ENCODE data around the gene MAPKBP1. TPM values are rescaled to one million over a fixed set of nuclear protein-coding genes. Genes with fewer than 3 reads are reported as not detected.
"Not testable (repeated sequence)": the region's sequence is repeated elsewhere in the genome, so short reads cannot be mapped to it uniquely, and the experiment has no call there.

Gene MAPKBP1
- total RNA-seq, 1 experiment from 2014 or later, result 13.7 TPM

DNA sequence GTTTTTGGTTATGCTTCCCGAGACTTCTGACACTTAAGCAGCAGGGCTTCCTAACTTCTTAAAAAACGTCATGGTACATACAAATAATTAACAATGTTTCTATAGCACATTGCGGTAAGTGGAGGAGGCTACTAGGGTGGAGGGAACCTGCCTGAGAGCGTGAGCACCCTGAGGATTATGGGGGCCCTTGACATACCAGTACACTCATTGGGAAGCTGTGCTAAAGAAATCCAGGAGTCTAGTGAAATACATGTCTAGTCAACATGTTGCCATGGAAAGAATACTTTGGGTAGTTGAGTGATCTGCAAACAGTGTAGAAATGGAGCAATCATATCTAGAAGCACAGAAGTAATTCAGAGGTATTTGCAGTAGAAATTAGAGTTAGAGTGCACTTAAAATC lies 39.2 kb upstream of the MAPKBP1 start:
- H2BK20ac ChIP-seq (ENCODE audit: low read depth, low read length, poor library complexity, severe bottlenecking), result no peak overlapping the region
- H4K5ac ChIP-seq (ENCODE audit: insufficient read length, low read depth, low read length), result no peak overlapping the region
- H3K23me2 ChIP-seq (ENCODE audit: insufficient read length, low read depth, low read length, poor library complexity, severe bottlenecking), result no peaks in the 10 kb centered on the region
- H2BK5ac ChIP-seq (ENCODE audit: insufficient read length, low read length), result no peak overlapping the region
- no peaks in the 10 kb centered on the region for H3K79me1 ChIP-seq (ENCODE audit: insufficient read depth, low read depth, low read length, poor library complexity, severe bottlenecking)
- H4K20me1 ChIP-seq (ENCODE audit: control insufficient read depth, insufficient read depth, insufficient read length), result no peaks in the 10 kb centered on the region
- no peak overlapping the region for H2BK120ac ChIP-seq (ENCODE audit: low read depth, low read length, poor library complexity, severe bottlenecking)
- DNase-seq, result no peak
- Mint-ChIP-seq H3K27ac (no peak overlapping the region), H3K9me3 (no peaks in the 10 kb centered on the region), H3K4me1 (no peaks in the 10 kb centered on the region), H3K4me3 (no peak overlapping the region), H3K27me3 (ENCODE audit: low read depth) (no peaks in the 10 kb centered on the region), H3K36me3 (ENCODE audit: insufficient read depth in 1 of 3, low read depth in 3 of 3) (peaks cover 5 to 69% (median 33%) of the 10 kb centered on the region in 3 experiments; a peak in 6 of 7 replicates)
- H3K23ac ChIP-seq (ENCODE audit: insufficient read length, low read depth, low read length), result no peak overlapping the region
- no peak overlapping the region for H3K4ac ChIP-seq (ENCODE audit: low read depth, low read length)
- H3K27ac ChIP-seq (ENCODE audit: insufficient read length, low read depth, low read length), result no peak overlapping the region
- H3K18ac ChIP-seq (ENCODE audit: insufficient read length, low read depth, low read length), result no peak overlapping the region
- no peak overlapping the region for H4K8ac ChIP-seq (replicated peaks; ENCODE audit: insufficient read length, low read depth, low read length)
- no peaks in the 10 kb centered on the region for H3K9me3 ChIP-seq (ENCODE audit: control insufficient read depth, low read depth, low read length)
- no peak overlapping the region for H4K91ac ChIP-seq (ENCODE audit: insufficient read length, low read depth, low read length)
- H2AK5ac ChIP-seq (ENCODE audit: insufficient read length, low read length), result no peak overlapping the region
- H3K14ac ChIP-seq (ENCODE audit: insufficient read depth, low read length), result no peak overlapping the region
- no CpG with 5 or more reads among the region's 4 CpGs for WGBS (ENCODE audit: extremely low coverage, insufficient read length, low lambda C conversion rate)
- no peak overlapping the region for H2BK12ac ChIP-seq (ENCODE audit: insufficient read length, low read depth, low read length)
- H2AFZ ChIP-seq (ENCODE audit: low read length), result no peak overlapping the region
- no peak overlapping the region for H3K4me2 ChIP-seq (ENCODE audit: insufficient read depth, insufficient read length, low read length)
- H3K27me3 ChIP-seq (ENCODE audit: insufficient read depth, low read length), result no peaks in the 10 kb centered on the region
- H3K79me2 ChIP-seq (ENCODE audit: insufficient read depth, low read length), result 0 out of 2 replicates have a peak, but pooled peaks cover 2% of the 10 kb centered on the region
- no peak overlapping the region for H3T11ph ChIP-seq (ENCODE audit: low read length)
- no peak overlapping the region for H3K9ac ChIP-seq (ENCODE audit: extremely low read depth, insufficient read length, low read length)
- TF ChIP-seq, protein P1, sequence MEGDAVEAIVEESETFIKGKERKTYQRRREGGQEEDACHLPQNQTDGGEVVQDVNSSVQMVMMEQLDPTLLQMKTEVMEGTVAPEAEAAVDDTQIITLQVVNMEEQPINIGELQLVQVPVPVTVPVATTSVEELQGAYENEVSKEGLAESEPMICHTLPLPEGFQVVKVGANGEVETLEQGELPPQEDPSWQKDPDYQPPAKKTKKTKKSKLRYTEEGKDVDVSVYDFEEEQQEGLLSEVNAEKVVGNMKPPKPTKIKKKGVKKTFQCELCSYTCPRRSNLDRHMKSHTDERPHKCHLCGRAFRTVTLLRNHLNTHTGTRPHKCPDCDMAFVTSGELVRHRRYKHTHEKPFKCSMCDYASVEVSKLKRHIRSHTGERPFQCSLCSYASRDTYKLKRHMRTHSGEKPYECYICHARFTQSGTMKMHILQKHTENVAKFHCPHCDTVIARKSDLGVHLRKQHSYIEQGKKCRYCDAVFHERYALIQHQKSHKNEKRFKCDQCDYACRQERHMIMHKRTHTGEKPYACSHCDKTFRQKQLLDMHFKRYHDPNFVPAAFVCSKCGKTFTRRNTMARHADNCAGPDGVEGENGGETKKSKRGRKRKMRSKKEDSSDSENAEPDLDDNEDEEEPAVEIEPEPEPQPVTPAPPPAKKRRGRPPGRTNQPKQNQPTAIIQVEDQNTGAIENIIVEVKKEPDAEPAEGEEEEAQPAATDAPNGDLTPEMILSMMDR (conservative IDR thresholded peaks at IDR 0.05), result no peak
- no peak overlapping the region for H2BK15ac ChIP-seq (ENCODE audit: low read depth, low read length)
- no peak overlapping the region for H3K56ac ChIP-seq (ENCODE audit: insufficient read length, low read depth, low read length)
- H3K4me1 ChIP-seq (ENCODE audit: insufficient read depth, low read length), result no peaks in the 10 kb centered on the region

DNA sequence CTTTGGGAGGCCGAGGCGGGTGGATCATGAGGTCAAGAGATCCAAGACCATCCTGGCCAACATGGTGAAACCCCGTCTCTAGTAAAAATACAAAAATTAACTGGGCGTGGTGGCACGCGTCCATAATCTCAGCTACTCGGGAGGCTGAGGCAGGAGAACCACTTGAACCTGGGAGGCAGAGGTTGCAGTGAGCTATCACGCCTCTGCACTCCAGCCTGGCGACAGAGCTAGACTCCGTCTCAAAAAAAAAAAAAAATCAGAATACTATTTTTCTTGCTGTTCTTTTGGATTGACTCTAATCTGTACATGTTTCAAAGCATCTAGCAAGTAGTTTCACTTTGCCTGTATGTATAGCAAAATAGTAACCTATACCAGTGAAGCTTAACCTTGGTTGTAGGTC lies 38.8 kb upstream of the MAPKBP1 start:
- H4K5ac ChIP-seq (ENCODE audit: insufficient read length, low read depth, low read length); H4K20me1 ChIP-seq (ENCODE audit: control insufficient read depth, insufficient read depth, insufficient read length); H2BK5ac ChIP-seq (ENCODE audit: insufficient read length, low read length); H3K14ac ChIP-seq (ENCODE audit: insufficient read depth, low read length); H2AK5ac ChIP-seq (ENCODE audit: insufficient read length, low read length); H3K23me2 ChIP-seq (ENCODE audit: insufficient read length, low read depth, low read length, poor library complexity, severe bottlenecking); H3K27ac Mint-ChIP-seq; H3K27me3 ChIP-seq (ENCODE audit: insufficient read depth, low read length); H2BK12ac ChIP-seq (ENCODE audit: insufficient read length, low read depth, low read length); H2BK120ac ChIP-seq (ENCODE audit: low read depth, low read length, poor library complexity, severe bottlenecking); H3K27ac ChIP-seq (ENCODE audit: insufficient read length, low read depth, low read length); H3K4me2 ChIP-seq (ENCODE audit: insufficient read depth, insufficient read length, low read length); H3K18ac ChIP-seq (ENCODE audit: insufficient read length, low read depth, low read length); H2BK15ac ChIP-seq (ENCODE audit: low read depth, low read length); H4K8ac ChIP-seq (replicated peaks; ENCODE audit: insufficient read length, low read depth, low read length); H3K4me1 ChIP-seq (ENCODE audit: insufficient read depth, low read length); H3K56ac ChIP-seq (ENCODE audit: insufficient read length, low read depth, low read length); H3K9me3 ChIP-seq (ENCODE audit: control insufficient read depth, low read depth, low read length); H3K27me3 Mint-ChIP-seq (ENCODE audit: low read depth); H4K91ac ChIP-seq (ENCODE audit: insufficient read length, low read depth, low read length); H3K4me1 Mint-ChIP-seq; H3K4me3 Mint-ChIP-seq; H2BK20ac ChIP-seq (ENCODE audit: low read depth, low read length, poor library complexity, severe bottlenecking); DNase-seq; H3K9ac ChIP-seq (ENCODE audit: extremely low read depth, insufficient read length, low read length); H3T11ph ChIP-seq (ENCODE audit: low read length); H3K79me1 ChIP-seq (ENCODE audit: insufficient read depth, low read depth, low read length, poor library complexity, severe bottlenecking); H3K23ac ChIP-seq (ENCODE audit: insufficient read length, low read depth, low read length); H3K4ac ChIP-seq (ENCODE audit: low read depth, low read length); H3K79me2 ChIP-seq (ENCODE audit: insufficient read depth, low read length); H3K9me3 Mint-ChIP-seq; H2AFZ ChIP-seq (ENCODE audit: low read length): not testable (repeated sequence)
- no CpG with 5 or more reads among the region's 10 CpGs for WGBS (ENCODE audit: extremely low coverage, insufficient read length, low lambda C conversion rate)
- peaks cover 5 to 68% (median 35%) of the 10 kb centered on the region in 3 experiments; a peak in 6 of 7 replicates for H3K36me3 Mint-ChIP-seq (ENCODE audit: insufficient read depth in 1 of 3, low read depth in 3 of 3)
